Stimulated activated naive B cell treated with anti-CD40 and anti-IgM and Interleukin-4, amounts not matched to agents 10 μg/mL and 1 μg/mL and 100 μg/mL, for 72 hours (primary cell): ENCODE measurements around the gene HUNK.

Experiments used
- ATAC-seq, 2 donors: fragments of 150-1000 bp; cut with Tn5 transposase; replicated peaks; 2 replicates each; pipeline ENCODE4 v1.10.0; 2021; ENCODE audit warnings: moderate library complexity in 1 of 2
- DNase-seq: peaks from one replicate; pipeline ENCODE4 v3.0.0; 2021
- H3K27ac Mint-ChIP-seq: one replicate; pipeline ENCODE4 v1.8.0; 2022; ENCODE audit warnings: mild to moderate bottlenecking, mixed read lengths
- H3K27me3 Mint-ChIP-seq, 2 donors: one replicate each; pipeline ENCODE4 v1.8.0; 2022; ENCODE audit warnings: mixed read lengths in 2 of 2
- H3K36me3 Mint-ChIP-seq, 2 donors: one replicate each; pipeline ENCODE4 v1.8.0; 2022; ENCODE audit warnings: mixed read lengths in 2 of 2, mild to moderate bottlenecking in 1 of 2
- H3K4me1 Mint-ChIP-seq, 2 donors: one replicate each; pipeline ENCODE4 v1.8.0; 2022; ENCODE audit warnings: mixed read lengths in 2 of 2, mild to moderate bottlenecking in 1 of 2
- H3K4me3 Mint-ChIP-seq, 2 donors: one replicate each; pipeline ENCODE4 v1.8.0; 2022; ENCODE audit warnings: mild to moderate bottlenecking in 2 of 2, mixed read lengths in 2 of 2, moderate library complexity in 1 of 2
- H3K9me3 Mint-ChIP-seq, 2 donors: one replicate each; pipeline ENCODE4 v1.8.0; 2022; ENCODE audit warnings: mixed read lengths in 2 of 2, mild to moderate bottlenecking in 1 of 2

HUNK gene

GRCh38 chr21:31912501-31912900, 39.7 kb downstream of the HUNK start:
- H3K27ac Mint-ChIP-seq, result no peak overlapping the region

GRCh38 chr21:31913182-31913608, 40.4 kb downstream of the HUNK start:
- no peak overlapping the region for H3K27ac Mint-ChIP-seq
- no peaks in the 10 kb centered on the region for H3K9me3 Mint-ChIP-seq
- H3K4me3 Mint-ChIP-seq, result no peak overlapping the region
- no peaks in the 10 kb centered on the region for H3K36me3 Mint-ChIP-seq
- DNase-seq, result no peak
- H3K4me1 Mint-ChIP-seq, result no peaks in the 10 kb centered on the region
- H3K27me3 Mint-ChIP-seq, result peaks cover 43 to 46% of the 10 kb centered on the region in 2 donors
- no peak for ATAC-seq

More at GRCh38 chr21:31912501-31912900, 39.7 kb downstream of the HUNK start:
- no peak for DNase-seq
- no peaks in the 10 kb centered on the region for H3K4me1 Mint-ChIP-seq
- ATAC-seq, result no peak
- H3K27me3 Mint-ChIP-seq, result peaks cover 45 to 50% of the 10 kb centered on the region in 2 donors
- H3K4me3 Mint-ChIP-seq, result no peak overlapping the region
- H3K9me3 Mint-ChIP-seq, result no peaks in the 10 kb centered on the region
- H3K36me3 Mint-ChIP-seq, result peaks cover 0 to under 1% of the 10 kb centered on the region in 2 donors

DNA sequence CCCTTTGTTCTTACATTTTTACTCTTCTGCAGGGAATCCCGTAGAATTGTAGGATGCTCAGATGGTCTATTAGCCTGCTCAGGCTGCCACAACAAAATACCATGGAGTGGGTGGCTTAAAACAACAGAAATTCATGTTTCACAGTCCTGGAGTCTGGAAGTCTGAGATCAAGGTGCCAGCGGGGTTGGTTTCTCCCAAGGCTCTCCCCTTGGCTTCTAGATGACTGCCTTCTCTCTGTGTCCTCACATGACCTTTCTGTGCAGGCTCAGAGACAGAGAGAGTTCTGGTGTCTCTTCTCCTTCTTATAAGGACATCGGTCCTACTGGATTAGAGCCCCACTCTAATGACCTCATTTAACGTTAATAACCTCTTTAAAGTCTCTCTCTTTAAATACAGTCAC, 41.7 kb downstream of the HUNK start:
- no peak overlapping the region for H3K4me3 Mint-ChIP-seq
- H3K36me3 Mint-ChIP-seq, result no peaks in the 10 kb centered on the region
- ATAC-seq, result no peak
- H3K27me3 Mint-ChIP-seq, result peaks cover 32 to 33% of the 10 kb centered on the region in 2 donors
- DNase-seq, result no peak
- no peaks in the 10 kb centered on the region for H3K4me1 Mint-ChIP-seq
- H3K9me3 Mint-ChIP-seq, result no peaks in the 10 kb centered on the region
- no peak overlapping the region for H3K27ac Mint-ChIP-seq

- no peak for ATAC-seq
- Mint-ChIP-seq H3K9me3 (no peaks in the 10 kb centered on the region), H3K4me1 (no peaks in the 10 kb centered on the region)
These were observed 42.7 kb downstream of the HUNK start for GRCh38 chr21:31915566-31915965.

GRCh38 chr21:31917108-31917507, 44.3 kb downstream of the HUNK start:
- DNase-seq (no peak), ATAC-seq (no peak)
- no peaks in the 10 kb centered on the region for H3K9me3 Mint-ChIP-seq
- peaks cover 14 to 21% of the 10 kb centered on the region in 2 donors for H3K27me3 Mint-ChIP-seq
- H3K4me3 Mint-ChIP-seq, result no peak overlapping the region
- H3K27ac Mint-ChIP-seq, result no peak overlapping the region
- no peaks in the 10 kb centered on the region for H3K4me1 Mint-ChIP-seq
- no peaks in the 10 kb centered on the region for H3K36me3 Mint-ChIP-seq

More at GRCh38 chr21:31915566-31915965, 42.7 kb downstream of the HUNK start:
- no peak overlapping the region for H3K4me3 Mint-ChIP-seq
- no peak for DNase-seq
- no peak overlapping the region for H3K27ac Mint-ChIP-seq
- no peaks in the 10 kb centered on the region for H3K36me3 Mint-ChIP-seq
- H3K27me3 Mint-ChIP-seq, result peaks cover 25 to 31% of the 10 kb centered on the region in 2 donors

DNA sequence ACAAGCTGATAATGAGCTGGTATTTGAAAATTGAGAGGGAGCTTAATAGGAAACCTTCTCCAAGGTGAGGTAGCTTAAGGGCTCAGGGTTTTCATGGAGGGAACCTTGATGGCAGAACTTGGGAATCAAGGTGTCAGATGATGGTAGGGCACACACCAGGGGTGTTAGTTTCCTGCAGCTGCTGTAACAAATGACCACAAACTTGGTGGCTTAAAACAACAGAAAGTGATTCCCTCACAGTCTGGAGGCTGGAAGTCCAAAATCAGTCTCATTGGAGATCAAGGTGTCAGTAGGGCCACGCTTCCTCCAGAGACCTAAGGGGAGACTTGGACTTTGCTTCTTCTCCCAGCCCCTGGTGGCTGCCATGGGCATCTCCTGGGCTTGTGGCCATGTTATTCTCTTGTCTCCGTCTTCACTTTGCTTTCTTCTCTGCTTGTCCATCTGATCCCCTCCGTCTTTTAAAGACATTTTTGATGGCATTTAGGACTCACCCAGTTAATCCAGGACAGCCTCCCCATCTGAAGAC, 45.5 kb downstream of the HUNK start:
- Mint-ChIP-seq H3K9me3 (no peaks in the 10 kb centered on the region), H3K4me1 (no peaks in the 10 kb centered on the region), H3K27ac (no peak overlapping the region), H3K4me3 (no peak overlapping the region), H3K27me3 (peaks cover 9 to 15% of the 10 kb centered on the region in 2 donors), H3K36me3 (no peaks in the 10 kb centered on the region)
- no peak for ATAC-seq
- DNase-seq, result no peak

DNA sequence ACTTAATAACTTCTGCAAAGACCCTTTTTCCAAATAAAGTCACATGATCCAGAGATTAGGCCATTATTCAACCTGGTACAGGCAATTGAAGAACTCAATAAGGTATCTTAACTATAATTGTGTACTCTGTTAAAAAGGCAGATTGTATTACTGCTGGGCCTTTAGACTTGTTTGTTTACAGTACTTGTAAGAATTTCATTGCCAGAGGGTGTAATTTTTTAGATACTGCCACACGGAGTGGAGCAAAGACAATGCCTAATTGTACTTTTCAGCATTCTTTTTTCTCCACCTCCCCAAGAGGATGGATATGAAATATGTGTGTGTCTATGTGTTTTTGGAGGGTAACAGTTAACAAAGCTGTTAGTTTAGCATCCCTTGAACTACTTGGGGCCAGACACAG, 47.5 kb downstream of the HUNK start:
- Mint-ChIP-seq H3K4me3 (no peak overlapping the region), H3K27ac (no peak overlapping the region), H3K27me3 (peaks cover 6 to 8% of the 10 kb centered on the region in 2 donors), H3K36me3 (no peaks in the 10 kb centered on the region), H3K4me1 (no peaks in the 10 kb centered on the region), H3K9me3 (no peaks in the 10 kb centered on the region)
- ATAC-seq (no peak), DNase-seq (no peak)

GRCh38 chr21:31921079-31921478, 48.3 kb downstream of the HUNK start:
- H3K4me1 Mint-ChIP-seq, result no peaks in the 10 kb centered on the region
- DNase-seq, result no peak
- H3K4me3 Mint-ChIP-seq, result no peak overlapping the region
- peaks cover 6 to 8% of the 10 kb centered on the region in 2 donors for H3K27me3 Mint-ChIP-seq
- no peak overlapping the region for H3K27ac Mint-ChIP-seq
- no peaks in the 10 kb centered on the region for H3K36me3 Mint-ChIP-seq
- H3K9me3 Mint-ChIP-seq, result no peaks in the 10 kb centered on the region
- no peak for ATAC-seq

DNA sequence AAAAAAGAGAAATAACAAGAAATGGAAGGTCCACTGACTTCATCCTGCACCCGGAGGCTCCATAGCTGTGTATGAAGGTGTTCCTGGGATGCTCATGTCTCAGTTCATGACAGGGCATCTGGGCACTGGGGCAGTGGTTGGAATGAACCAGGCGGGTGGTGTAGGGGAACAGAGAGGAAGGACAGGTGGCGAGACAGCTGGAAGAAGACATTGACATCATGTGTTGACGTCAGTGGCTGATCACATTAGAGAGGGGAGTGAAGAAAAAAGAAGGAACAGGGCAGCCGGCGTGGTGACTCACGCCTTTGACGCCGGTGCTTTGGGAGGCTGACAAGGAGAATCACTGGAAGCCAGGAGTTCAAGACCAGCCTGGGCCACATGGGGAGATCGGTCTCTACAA, 50.1 kb downstream of the HUNK start:
- H3K9me3 Mint-ChIP-seq, result peaks cover 3 to 5% of the 10 kb centered on the region in 2 donors
- ATAC-seq (no peak), DNase-seq (no peak)
- H3K36me3 Mint-ChIP-seq, result no peaks in the 10 kb centered on the region
- no peak overlapping the region for H3K4me3 Mint-ChIP-seq
- no peaks in the 10 kb centered on the region for H3K4me1 Mint-ChIP-seq
- peaks cover 6 to 8% of the 10 kb centered on the region in 2 donors for H3K27me3 Mint-ChIP-seq
- H3K27ac Mint-ChIP-seq, result no peak overlapping the region

DNA sequence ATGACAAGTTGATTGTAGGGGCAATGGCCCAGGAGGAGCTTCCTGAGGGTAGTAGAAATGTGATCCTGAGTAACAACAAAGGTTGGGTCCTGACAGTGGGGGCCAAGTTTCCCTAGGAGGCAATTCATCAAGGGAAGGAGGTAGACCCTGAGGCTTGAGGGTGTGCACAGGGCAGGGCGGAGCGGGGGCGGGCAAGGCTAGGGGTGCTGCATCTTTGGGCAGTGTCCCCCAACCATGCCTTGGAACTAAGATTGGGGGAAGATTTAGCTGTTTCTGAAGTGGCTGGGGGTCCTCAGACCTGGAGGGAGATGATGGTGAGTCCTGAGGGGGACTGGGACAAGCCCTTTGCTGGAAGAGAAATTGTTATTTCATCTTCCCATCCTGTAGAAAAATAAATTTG, 50.9 kb downstream of the HUNK start:
- Mint-ChIP-seq H3K4me3 (no peak overlapping the region), H3K27ac (no peak overlapping the region), H3K36me3 (no peaks in the 10 kb centered on the region), H3K27me3 (peaks cover 6 to 8% of the 10 kb centered on the region in 2 donors), H3K4me1 (no peaks in the 10 kb centered on the region), H3K9me3 (peaks cover 3 to 5% of the 10 kb centered on the region in 2 donors)
- ATAC-seq, result no peak
- no peak for DNase-seq

DNA sequence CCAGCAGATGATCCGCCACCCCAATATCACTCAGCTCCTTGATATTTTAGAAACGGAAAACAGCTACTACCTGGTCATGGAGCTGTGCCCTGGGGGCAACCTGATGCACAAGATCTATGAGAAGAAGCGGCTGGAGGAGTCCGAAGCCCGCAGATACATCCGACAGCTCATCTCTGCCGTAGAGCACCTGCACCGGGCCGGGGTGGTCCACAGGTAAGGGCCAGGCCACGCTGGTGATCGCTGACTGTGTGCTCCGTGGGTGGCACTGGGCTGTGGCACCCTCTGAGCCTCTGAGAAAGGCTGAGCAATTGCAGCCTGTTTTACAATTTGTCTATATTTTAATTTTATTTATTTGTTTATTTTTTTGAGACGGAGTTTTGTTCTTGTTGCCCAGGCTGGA, 51.7 kb downstream of the HUNK start:
- no peaks in the 10 kb centered on the region for H3K4me1 Mint-ChIP-seq
- DNase-seq (no peak), ATAC-seq (no peak)
- no peaks in the 10 kb centered on the region for H3K36me3 Mint-ChIP-seq
- no peak overlapping the region for H3K27ac Mint-ChIP-seq
- no peak overlapping the region for H3K4me3 Mint-ChIP-seq
- peaks cover 3 to 5% of the 10 kb centered on the region in 2 donors for H3K9me3 Mint-ChIP-seq
- peaks cover 6 to 8% of the 10 kb centered on the region in 2 donors for H3K27me3 Mint-ChIP-seq

DNA sequence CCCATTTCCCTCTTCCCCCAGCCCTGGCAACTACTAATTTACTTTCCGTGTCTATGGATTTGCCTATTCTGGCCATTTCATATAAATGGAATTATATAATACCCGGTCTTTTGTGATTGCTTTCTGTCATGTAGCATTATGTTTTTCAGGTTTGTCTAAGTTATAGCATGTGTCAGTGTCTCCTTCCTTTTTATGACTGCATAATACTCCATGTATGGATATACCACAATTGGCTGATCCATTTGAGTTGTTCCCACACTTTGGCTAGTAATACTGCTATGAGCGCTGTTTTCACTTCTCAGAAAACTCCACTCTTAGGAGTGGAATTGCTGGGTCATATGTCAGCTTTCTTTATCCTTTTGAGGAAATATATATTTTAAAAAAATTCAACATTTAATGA, 53.7 kb downstream of the HUNK start:
- ATAC-seq (no peak), DNase-seq (no peak)
- Mint-ChIP-seq H3K27me3 (peaks cover 5 to 7% of the 10 kb centered on the region in 2 donors), H3K4me1 (no peaks in the 10 kb centered on the region), H3K36me3 (no peaks in the 10 kb centered on the region), H3K9me3 (peaks cover 3 to 5% of the 10 kb centered on the region in 2 donors), H3K4me3 (no peak overlapping the region), H3K27ac (no peak overlapping the region)

DNA sequence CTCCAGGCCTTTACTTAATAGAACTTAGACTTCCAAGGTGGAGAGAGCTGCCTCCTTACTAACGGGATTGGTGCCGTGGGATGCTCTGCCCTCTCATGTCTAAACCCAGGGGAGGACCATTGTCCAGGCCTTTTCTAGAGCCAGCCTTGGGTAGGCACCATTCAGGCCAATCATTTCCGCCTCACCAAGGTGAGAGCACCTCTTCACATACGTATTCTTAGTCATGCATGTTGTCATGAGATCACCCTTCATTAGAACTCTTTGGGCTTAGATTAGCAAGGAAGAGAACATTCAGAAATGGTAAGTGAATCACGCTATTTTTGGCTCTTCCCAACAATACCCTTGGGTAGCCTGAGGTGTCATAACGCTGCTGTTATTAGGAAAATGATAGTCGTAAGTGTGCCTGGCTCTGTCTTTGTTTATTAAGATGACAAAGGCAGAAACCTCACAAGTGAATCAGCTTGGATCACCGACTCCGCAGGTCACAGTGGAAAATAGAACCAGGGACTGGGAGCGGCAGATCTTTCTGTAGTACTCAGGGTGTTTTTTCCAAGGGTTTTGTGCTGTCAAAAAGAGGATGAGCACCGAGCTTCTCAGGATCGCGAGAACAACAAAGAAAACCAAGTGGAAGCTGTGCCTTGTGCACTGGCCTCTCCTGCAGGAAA, 55.0 kb downstream of the HUNK start:
- no peak for ATAC-seq
- H3K9me3 Mint-ChIP-seq, result peaks cover 3 to 5% of the 10 kb centered on the region in 2 donors
- H3K4me1 Mint-ChIP-seq, result no peaks in the 10 kb centered on the region
- no peak for DNase-seq
- no peaks in the 10 kb centered on the region for H3K36me3 Mint-ChIP-seq
- peaks cover 13 to 14% of the 10 kb centered on the region in 2 donors for H3K27me3 Mint-ChIP-seq
- H3K27ac Mint-ChIP-seq, result no peak overlapping the region
- H3K4me3 Mint-ChIP-seq, result no peak overlapping the region

DNA sequence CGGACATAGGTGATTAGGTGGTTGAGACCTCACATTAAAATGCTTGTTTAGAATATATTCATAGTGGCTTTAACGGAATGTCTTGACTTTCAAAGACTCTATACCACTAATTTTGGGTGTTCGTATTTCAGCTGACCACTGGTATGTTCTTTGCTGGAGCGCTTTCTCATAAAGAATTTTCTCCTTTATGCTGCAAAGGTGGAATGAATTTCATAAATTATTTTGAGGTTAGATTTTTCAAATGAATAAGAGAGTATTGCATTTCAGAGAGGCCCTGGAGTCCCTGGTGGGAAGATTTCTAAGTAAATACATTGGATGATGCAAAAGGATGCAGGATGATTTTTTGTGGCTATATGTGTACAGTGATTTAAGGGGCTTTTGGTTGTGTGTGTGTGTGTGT, 55.8 kb downstream of the HUNK start:
- no peak for DNase-seq
- no peak for ATAC-seq
- H3K4me1 Mint-ChIP-seq, result no peaks in the 10 kb centered on the region
- H3K4me3 Mint-ChIP-seq, result no peak overlapping the region
- no peaks in the 10 kb centered on the region for H3K36me3 Mint-ChIP-seq
- H3K9me3 Mint-ChIP-seq, result peaks cover 3 to 5% of the 10 kb centered on the region in 2 donors
- no peak overlapping the region for H3K27ac Mint-ChIP-seq
- peaks cover 16 to 19% of the 10 kb centered on the region in 2 donors for H3K27me3 Mint-ChIP-seq

DNA sequence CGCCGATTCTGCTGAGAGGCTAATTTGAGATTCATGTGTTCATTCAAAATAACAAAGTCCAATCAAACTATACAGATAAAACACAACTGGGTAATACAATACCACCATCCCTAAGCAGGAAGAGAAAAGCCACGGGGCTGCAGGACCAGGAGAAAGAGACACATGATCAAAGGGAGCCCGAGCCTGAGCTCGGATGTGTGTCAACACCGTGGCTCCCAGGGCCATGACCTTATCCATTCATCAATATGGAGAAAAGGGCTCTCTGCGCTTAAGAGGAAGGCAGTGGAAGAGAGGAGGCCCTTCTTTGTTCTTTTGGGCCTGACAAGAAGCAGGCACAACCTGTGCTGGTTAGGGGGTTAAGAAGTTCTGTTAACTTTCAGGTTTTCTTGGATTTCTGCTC, 56.7 kb downstream of the HUNK start:
- Mint-ChIP-seq H3K27me3 (peaks cover 16 to 22% of the 10 kb centered on the region in 2 donors), H3K4me3 (no peak overlapping the region), H3K9me3 (peaks cover 3 to 5% of the 10 kb centered on the region in 2 donors), H3K4me1 (no peaks in the 10 kb centered on the region), H3K36me3 (no peaks in the 10 kb centered on the region), H3K27ac (no peak overlapping the region)
- no peak for ATAC-seq
- DNase-seq, result no peak
